Glutamatergic neuron (in vitro differentiated cells): ENCODE results near the gene CHID1. TPM values are rescaled to one million over a fixed set of nuclear protein-coding genes. Genes with fewer than 3 reads are reported as not detected.
A peak's percentile ranks its signal among the peaks of the same experiment; 100 is the strongest.

ENCODE experiments used
- DNase-seq: peaks from one replicate; pipeline ENCODE4 v3.0.0; 2022
- H3K27ac Mint-ChIP-seq: one replicate; pipeline ENCODE4 v1.8.0; 2020; ENCODE audit warnings: mild to moderate bottlenecking, mixed read lengths, inconsistent platforms; ENCODE audit not compliant: unreplicated experiment
- H3K27me3 Mint-ChIP-seq: one replicate; pipeline ENCODE4 v1.8.0; 2020; ENCODE audit warnings: mild to moderate bottlenecking, moderate library complexity, mixed read lengths, inconsistent platforms; ENCODE audit not compliant: unreplicated experiment
- H3K36me3 Mint-ChIP-seq: one replicate; pipeline ENCODE4 v1.8.0; 2020; ENCODE audit warnings: mild to moderate bottlenecking, mixed read lengths, inconsistent platforms; ENCODE audit not compliant: unreplicated experiment
- H3K4me1 Mint-ChIP-seq: one replicate; pipeline ENCODE4 v1.8.0; 2020; ENCODE audit warnings: mild to moderate bottlenecking, low read depth, mixed read lengths, inconsistent platforms; ENCODE audit not compliant: unreplicated experiment
- H3K4me3 Mint-ChIP-seq: one replicate; pipeline ENCODE4 v1.8.0; 2020; ENCODE audit warnings: mild to moderate bottlenecking, mixed read lengths, inconsistent platforms; ENCODE audit not compliant: unreplicated experiment
- H3K9me3 Mint-ChIP-seq: one replicate; pipeline ENCODE4 v1.8.0; 2020; ENCODE audit warnings: mild to moderate bottlenecking, moderate library complexity, mixed read lengths, inconsistent platforms; ENCODE audit not compliant: unreplicated experiment
- total RNA-seq: library from RNA; stranded (reverse); fragmentation: NEBNext Ultra II Directional; extraction: Animal tissue kit (Norgen Biotek cat#: 25700); gene quantifications from one replicate; pipeline ENCODE4 v1.2.1, GENCODE V29; 2021; ENCODE audit not compliant: unreplicated experiment
- TF ChIP-seq, protein P1 (sequence below): fragments of 200-600 bp; sonication (generic); IDR thresholded peaks from one replicate; pipeline ENCODE4 v1.5.0; 2021; ENCODE audit not compliant: partially characterized antibody, unreplicated experiment

Gene CHID1
- total RNA-seq, 1 donor from 2014 or later: 56.1 TPM

- TF ChIP-seq, protein P1, sequence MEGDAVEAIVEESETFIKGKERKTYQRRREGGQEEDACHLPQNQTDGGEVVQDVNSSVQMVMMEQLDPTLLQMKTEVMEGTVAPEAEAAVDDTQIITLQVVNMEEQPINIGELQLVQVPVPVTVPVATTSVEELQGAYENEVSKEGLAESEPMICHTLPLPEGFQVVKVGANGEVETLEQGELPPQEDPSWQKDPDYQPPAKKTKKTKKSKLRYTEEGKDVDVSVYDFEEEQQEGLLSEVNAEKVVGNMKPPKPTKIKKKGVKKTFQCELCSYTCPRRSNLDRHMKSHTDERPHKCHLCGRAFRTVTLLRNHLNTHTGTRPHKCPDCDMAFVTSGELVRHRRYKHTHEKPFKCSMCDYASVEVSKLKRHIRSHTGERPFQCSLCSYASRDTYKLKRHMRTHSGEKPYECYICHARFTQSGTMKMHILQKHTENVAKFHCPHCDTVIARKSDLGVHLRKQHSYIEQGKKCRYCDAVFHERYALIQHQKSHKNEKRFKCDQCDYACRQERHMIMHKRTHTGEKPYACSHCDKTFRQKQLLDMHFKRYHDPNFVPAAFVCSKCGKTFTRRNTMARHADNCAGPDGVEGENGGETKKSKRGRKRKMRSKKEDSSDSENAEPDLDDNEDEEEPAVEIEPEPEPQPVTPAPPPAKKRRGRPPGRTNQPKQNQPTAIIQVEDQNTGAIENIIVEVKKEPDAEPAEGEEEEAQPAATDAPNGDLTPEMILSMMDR: no peak
- Mint-ChIP-seq H3K27ac (peak overlapping the region; percentile 48), H3K27me3 (no peaks in the 10 kb centered on the region), H3K9me3 (peaks cover 3% of the 10 kb centered on the region), H3K4me1 (peaks cover 4% of the 10 kb centered on the region), H3K36me3 (no peaks in the 10 kb centered on the region), H3K4me3 (peak overlapping the region; percentile 34)
- no peak for DNase-seq
Observed at GRCh38 chr11:846496-847098, 64.0 kb downstream of the CHID1 start.

DNA sequence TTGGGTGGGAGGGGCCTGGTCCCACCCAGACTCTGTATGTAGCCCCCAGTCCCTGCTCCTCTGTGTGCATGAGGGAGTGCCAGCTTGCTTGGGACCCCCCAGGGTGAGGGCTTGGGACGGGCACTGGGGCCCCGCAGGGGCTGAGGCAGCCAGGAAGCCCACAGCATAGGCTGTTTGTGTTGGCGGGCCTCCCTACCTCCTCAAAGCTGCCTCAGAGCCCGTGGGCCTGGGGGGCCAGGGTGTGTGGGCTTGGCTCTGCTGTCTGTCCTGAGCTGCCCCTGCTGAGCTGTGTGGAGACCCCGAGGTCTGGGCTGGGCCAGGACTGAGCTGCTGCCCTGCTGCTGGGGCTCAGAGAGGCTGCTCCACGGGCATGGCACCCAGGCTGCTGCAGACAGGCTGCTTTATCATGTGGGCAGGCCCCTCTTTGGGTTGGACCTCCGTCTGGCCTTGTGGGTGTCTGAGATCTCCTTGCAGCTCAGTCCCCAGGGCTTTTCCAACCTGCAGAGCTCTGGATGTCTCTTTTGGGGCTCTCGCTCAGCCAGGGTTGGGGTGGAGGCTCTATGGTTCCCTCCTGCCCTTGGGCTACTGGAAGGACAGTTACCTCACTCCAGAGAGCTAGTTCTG is 64.6 kb downstream of the CHID1 start:
- Mint-ChIP-seq H3K9me3 (peaks cover 7% of the 10 kb centered on the region), H3K27ac (no peak overlapping the region), H3K27me3 (peaks cover 4% of the 10 kb centered on the region), H3K4me3 (no peak overlapping the region), H3K36me3 (no peaks in the 10 kb centered on the region), H3K4me1 (peaks cover 7% of the 10 kb centered on the region)
- TF ChIP-seq, protein P1: no peak
- no peak for DNase-seq

DNA sequence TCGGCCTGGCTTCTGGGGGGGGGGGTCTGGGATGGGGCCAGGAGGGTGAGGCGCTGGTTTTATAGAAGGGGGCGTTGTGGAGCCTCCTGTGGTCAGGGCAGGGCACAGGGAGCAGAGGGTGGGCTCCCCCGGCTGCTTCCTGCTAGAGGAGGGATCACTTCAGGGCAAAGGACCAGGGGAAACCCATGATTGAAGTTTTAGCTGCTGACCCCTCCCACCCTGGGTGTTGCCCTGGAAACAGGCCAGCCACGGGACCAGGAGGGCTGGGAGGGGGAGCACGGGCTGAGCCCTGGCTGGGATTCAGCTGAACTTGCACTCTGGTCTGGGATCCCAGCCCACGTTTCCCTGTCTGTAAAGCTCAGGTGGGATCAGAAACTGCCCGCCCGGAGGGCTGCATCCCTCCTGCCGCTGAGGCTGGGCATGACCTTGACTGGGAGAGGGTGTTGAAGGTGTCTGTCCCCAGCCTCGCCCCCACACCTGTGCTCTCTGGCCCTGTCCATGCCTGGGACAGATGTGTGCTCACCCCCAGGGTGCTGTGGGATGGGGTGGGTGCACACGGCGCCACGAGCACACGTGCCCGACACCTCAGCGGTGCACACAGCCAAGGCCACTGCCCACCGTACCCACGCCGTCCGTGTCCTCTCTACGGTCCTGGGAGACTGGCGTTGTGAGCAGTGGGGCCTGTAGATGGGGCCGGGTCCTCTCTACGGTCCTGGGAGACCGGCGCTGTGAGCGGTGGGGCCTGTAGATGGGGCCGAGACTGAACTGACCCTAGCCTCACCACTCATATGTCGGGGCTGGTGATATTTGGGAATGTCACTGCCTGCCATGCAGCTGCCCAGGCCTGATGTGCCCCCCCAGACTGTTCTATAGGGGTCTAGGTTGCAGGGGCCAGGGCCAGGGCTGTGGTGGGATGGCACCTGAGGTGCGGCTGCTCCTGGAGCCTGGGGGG is 65.6 kb downstream of the CHID1 start:
- Mint-ChIP-seq H3K4me1 (peaks cover 14% of the 10 kb centered on the region), H3K36me3 (no peaks in the 10 kb centered on the region), H3K9me3 (peaks cover 17% of the 10 kb centered on the region), H3K4me3 (peak overlapping the region; percentile 59), H3K27ac (no peak overlapping the region), H3K27me3 (peaks cover 7% of the 10 kb centered on the region)
- TF ChIP-seq, protein P1: no peak
- DNase-seq: peak; percentile 75

GRCh38 chr11:843818-844692 is 66.6 kb downstream of the CHID1 start:
- peaks cover 17% of the 10 kb centered on the region for H3K4me1 Mint-ChIP-seq
- H3K9me3 Mint-ChIP-seq: peaks cover 21% of the 10 kb centered on the region
- TF ChIP-seq, protein P1: no peak
- peaks cover 8% of the 10 kb centered on the region for H3K27me3 Mint-ChIP-seq
- DNase-seq: no peak
- H3K36me3 Mint-ChIP-seq: no peaks in the 10 kb centered on the region
- peak overlapping the region; percentile 82 for H3K4me3 Mint-ChIP-seq
- H3K27ac Mint-ChIP-seq: no peak overlapping the region
